A673 (cell line): Measurements from ENCODE around the gene CCL17.

Experiments used
- EZH2 ChIP-seq: fragments of 200-600 bp; sonication (generic); IDR thresholded peaks from 2 replicates; pipeline ENCODE4 v1.6.1; 2017; ENCODE audit warnings: borderline replicate concordance, low read depth, mild to moderate bottlenecking, mixed read lengths, antibody characterized with exemption, low read length; ENCODE audit not compliant: poor library complexity, severe bottlenecking
- TF ChIP-seq, protein P1 (sequence below): fragments of 300-800, 200-600 bp; sonication (generic); conservative IDR thresholded peaks from 2 replicates; pipeline ENCODE4 v1.5.1; 2017; ENCODE audit warnings: low read depth, mild to moderate bottlenecking, antibody characterized with exemption, low read length, moderate library complexity, mixed read lengths

DNA sequence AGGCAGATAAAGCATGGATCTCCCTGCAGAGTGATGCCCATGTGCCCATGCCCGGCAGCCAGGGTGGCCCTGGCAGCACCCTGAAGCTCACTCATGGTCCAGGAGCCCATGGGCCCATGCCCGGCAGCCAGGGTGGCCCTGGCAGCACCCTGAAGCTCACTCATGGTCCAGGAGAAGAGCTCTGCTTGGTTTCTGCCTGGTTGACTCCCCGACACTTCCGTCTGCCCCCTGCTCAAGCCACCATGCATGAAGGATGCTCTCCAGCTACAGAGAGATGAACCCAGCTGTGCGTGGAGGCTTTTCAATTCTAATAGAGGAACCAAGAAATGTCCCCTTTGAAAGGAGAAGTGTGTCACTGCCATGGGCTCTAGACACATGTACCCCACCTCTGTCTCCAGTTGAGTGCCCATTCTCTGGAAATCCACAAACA lies 8.7 kb downstream of the CCL17 start:
- no peak for TF ChIP-seq EZH2
- TF ChIP-seq, protein P1, sequence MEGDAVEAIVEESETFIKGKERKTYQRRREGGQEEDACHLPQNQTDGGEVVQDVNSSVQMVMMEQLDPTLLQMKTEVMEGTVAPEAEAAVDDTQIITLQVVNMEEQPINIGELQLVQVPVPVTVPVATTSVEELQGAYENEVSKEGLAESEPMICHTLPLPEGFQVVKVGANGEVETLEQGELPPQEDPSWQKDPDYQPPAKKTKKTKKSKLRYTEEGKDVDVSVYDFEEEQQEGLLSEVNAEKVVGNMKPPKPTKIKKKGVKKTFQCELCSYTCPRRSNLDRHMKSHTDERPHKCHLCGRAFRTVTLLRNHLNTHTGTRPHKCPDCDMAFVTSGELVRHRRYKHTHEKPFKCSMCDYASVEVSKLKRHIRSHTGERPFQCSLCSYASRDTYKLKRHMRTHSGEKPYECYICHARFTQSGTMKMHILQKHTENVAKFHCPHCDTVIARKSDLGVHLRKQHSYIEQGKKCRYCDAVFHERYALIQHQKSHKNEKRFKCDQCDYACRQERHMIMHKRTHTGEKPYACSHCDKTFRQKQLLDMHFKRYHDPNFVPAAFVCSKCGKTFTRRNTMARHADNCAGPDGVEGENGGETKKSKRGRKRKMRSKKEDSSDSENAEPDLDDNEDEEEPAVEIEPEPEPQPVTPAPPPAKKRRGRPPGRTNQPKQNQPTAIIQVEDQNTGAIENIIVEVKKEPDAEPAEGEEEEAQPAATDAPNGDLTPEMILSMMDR: no peak
